ENCODE measurements around the gene PROS1.
A peak's percentile ranks its signal among the peaks of the same experiment; 100 is the strongest.

Gene PROS1

GRCh38 chr3:94009608-94010007 is 35.9 kb upstream of the PROS1 start:
- no peak for DNase-seq (ENCODE audit: low read depth in 2 of 2)
- no peak overlapping the region for H3K4me3 ChIP-seq (replicated peaks in 1 of 2; ENCODE audit: low read depth in 2 of 2, low read length in 2 of 2)
- TF ChIP-seq, protein P1, sequence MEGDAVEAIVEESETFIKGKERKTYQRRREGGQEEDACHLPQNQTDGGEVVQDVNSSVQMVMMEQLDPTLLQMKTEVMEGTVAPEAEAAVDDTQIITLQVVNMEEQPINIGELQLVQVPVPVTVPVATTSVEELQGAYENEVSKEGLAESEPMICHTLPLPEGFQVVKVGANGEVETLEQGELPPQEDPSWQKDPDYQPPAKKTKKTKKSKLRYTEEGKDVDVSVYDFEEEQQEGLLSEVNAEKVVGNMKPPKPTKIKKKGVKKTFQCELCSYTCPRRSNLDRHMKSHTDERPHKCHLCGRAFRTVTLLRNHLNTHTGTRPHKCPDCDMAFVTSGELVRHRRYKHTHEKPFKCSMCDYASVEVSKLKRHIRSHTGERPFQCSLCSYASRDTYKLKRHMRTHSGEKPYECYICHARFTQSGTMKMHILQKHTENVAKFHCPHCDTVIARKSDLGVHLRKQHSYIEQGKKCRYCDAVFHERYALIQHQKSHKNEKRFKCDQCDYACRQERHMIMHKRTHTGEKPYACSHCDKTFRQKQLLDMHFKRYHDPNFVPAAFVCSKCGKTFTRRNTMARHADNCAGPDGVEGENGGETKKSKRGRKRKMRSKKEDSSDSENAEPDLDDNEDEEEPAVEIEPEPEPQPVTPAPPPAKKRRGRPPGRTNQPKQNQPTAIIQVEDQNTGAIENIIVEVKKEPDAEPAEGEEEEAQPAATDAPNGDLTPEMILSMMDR (IDR thresholded peaks at IDR 0.05; ENCODE audit: low read depth, low read length): no peak

DNA sequence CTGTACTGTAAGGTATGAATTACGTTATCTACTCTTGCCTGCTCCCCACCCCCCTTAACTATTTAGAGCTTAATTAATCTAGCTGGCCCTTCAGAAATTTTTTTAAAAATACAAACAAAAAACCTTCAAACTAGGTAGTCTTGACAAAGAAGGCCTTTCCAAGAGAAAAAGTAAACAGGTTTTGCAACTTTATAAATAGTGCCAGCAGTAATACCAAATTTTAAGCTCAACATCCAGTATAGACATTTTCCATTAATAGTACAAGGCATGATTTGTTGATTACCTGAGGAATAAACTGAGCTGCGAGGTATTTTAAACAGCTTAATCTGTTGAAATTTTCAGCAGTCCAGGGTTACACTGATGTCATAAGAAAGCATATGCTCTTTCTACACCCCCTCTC is 34.6 kb upstream of the PROS1 start:
- no peak for DNase-seq (ENCODE audit: low read depth in 2 of 2)
- no peak overlapping the region for H3K4me3 ChIP-seq (replicated peaks in 1 of 2; ENCODE audit: low read depth in 2 of 2, low read length in 2 of 2)
- TF ChIP-seq, protein P1 (IDR thresholded peaks at IDR 0.05; ENCODE audit: low read depth, low read length): no peak

DNA sequence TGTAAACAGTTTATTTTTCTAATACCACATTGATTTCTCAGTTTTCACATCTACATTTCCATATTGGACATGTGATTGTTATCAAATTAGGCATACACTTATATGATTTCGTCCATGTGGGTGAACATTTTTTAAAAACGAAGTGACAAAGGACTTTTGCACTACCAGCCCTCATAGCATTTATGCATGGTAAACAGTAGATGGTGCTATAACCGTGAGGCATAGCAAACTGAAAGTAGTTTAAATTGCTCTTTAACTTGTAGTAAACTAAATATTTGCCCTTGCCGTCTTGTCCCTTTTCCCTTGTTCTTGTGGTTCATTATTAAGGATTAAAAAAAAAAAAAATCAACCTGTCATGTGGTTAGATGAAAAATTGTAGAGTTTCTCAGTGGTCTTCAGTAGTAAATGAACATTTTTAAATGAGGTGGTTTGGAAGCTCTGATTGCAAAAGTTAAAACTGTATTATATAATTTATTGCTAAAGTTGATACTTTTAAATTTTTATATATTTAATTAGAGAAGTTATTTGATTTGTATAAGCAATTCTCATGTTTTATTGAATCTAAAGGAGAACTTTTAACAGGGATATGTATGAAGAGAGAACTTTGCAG is 30.7 kb upstream of the PROS1 start:
- peak overlapping the region in 1 of 2 donors; percentile 19 for H3K4me3 ChIP-seq (replicated peaks in 1 of 2; ENCODE audit: low read depth in 2 of 2, low read length in 2 of 2)
- TF ChIP-seq, protein P1 (IDR thresholded peaks at IDR 0.05; ENCODE audit: low read depth, low read length): peak; percentile 85
- DNase-seq (ENCODE audit: low read depth in 2 of 2): peak; percentile 83 to 86

DNA sequence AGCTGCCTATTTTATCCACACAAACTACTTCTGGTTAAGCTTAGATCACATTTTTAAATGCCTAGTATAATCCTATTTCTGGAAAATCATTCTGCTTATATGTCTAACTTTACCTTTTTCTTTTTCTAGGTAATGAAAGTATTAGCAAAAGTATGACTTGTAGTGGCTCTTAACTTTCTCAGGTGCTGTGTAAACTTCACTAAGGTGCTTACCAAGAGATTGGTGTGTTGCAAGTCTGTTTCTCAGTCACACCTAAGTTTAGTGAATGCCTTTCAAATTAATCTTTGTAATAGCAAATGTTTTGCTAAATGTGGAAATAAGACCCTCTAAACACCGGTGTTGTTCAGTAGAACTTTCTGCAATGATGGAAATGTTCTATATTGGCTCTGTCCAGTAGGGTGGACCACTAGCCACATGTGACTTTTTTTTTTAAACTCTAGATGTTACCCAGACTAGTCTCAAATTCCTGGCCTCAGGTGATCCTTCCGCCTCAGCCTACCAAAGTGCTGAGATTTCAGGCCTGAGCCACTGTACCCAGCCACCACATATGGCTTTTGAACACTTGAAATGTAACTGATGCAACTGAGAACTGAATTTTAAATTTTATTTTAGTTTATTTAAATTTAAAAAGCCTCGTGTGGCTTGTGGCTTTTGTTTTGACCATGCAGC is 28.3 kb upstream of the PROS1 start:
- H3K4me3 ChIP-seq (replicated peaks in 1 of 2; ENCODE audit: low read depth in 2 of 2, low read length in 2 of 2): no peak overlapping the region
- TF ChIP-seq, protein P1 (IDR thresholded peaks at IDR 0.05; ENCODE audit: low read depth, low read length): no peak
- DNase-seq (ENCODE audit: low read depth in 2 of 2): no peak

- H3K4me3 ChIP-seq (replicated peaks in 1 of 2; ENCODE audit: low read depth in 2 of 2, low read length in 2 of 2): no peak overlapping the region
- peak in 1 of 2 donors; percentile 55 for DNase-seq (ENCODE audit: low read depth in 2 of 2)
- TF ChIP-seq, protein P1 (IDR thresholded peaks at IDR 0.05; ENCODE audit: low read depth, low read length): no peak
These were observed 27.5 kb upstream of the PROS1 start for GRCh38 chr3:94001191-94001590.

GRCh38 chr3:93994056-93994455 is 20.4 kb upstream of the PROS1 start:
- TF ChIP-seq, protein P1 (IDR thresholded peaks at IDR 0.05; ENCODE audit: low read depth, low read length): no peak
- peak; percentile 13 to 51 for DNase-seq (ENCODE audit: low read depth in 2 of 2)
- H3K4me3 ChIP-seq (replicated peaks in 1 of 2; ENCODE audit: low read depth in 2 of 2, low read length in 2 of 2): no peak overlapping the region

All from cardiac fibroblast (primary cell).